ENCODE results near the gene CDX2. TPM values are rescaled to one million over a fixed set of nuclear protein-coding genes. Genes with fewer than 3 reads are reported as not detected.

CDX2 gene
- total and polyA plus RNA-seq, 9 donors, result 0.02 to 0.26 (median 0.12) TPM; not detected in 6

DNA sequence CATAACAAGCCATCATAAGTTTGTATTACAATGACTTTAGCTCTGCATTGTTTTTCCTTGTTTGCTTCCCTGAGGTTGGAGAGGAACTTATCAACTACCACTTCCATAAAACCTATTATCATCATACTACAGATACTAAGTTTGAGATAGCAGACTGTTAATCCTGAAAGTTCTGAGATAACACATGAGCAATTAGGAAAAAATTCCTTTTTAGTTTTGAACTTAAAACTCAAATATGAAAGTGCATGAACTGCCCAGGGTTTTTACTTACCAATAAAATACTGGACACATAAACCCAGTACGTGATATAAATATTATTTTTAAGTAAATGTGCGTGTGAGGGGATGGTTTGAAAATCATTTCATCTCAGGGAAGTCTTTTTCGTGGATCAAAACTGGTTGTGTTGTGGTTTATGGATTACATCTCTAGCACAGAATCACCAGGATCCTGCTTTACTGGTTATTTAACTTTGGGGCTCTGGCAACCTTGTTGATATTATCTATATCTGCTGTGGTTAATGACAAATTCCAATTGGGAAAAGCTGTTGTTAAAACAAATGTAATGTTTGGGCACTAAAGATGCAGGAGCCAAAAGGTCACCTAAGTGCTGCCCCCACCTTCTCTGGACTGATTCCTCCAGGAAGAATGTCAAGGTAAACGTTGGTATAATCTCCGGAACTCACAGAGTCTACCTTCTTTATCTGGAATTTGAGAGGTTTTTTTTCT, 12.4 kb downstream of the CDX2 start:
- TF ChIP-seq, protein P1, sequence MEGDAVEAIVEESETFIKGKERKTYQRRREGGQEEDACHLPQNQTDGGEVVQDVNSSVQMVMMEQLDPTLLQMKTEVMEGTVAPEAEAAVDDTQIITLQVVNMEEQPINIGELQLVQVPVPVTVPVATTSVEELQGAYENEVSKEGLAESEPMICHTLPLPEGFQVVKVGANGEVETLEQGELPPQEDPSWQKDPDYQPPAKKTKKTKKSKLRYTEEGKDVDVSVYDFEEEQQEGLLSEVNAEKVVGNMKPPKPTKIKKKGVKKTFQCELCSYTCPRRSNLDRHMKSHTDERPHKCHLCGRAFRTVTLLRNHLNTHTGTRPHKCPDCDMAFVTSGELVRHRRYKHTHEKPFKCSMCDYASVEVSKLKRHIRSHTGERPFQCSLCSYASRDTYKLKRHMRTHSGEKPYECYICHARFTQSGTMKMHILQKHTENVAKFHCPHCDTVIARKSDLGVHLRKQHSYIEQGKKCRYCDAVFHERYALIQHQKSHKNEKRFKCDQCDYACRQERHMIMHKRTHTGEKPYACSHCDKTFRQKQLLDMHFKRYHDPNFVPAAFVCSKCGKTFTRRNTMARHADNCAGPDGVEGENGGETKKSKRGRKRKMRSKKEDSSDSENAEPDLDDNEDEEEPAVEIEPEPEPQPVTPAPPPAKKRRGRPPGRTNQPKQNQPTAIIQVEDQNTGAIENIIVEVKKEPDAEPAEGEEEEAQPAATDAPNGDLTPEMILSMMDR (IDR thresholded peaks at IDR 0.05), result no peak
- no peak for TF ChIP-seq EP300 (IDR thresholded peaks at IDR 0.05)
- no peak for TF ChIP-seq POLR2A (IDR thresholded peaks at IDR 0.05)
- no peak overlapping the region for H3K4me3 ChIP-seq
- intact Hi-C loops (cut with DNase I), result loop anchor here in 1 of 4 donors (10.0 kb wide), 1 partner anchor 132 kb away; no protein-coding TSS in a partner anchor
- no peak for DNase-seq
- no peaks in the 10 kb centered on the region for H3K9me3 ChIP-seq
- H3K36me3 ChIP-seq, result no peaks in the 10 kb centered on the region
- H3K27me3 ChIP-seq, result no peaks in the 10 kb centered on the region
- WGBS, 3 donors, result 26 to 34% (median 29%) methylated on average over 5 of the region's 5 CpGs
- peaks cover 9% of the 10 kb centered on the region for H3K4me1 ChIP-seq (ENCODE audit: insufficient read depth)
- H3K27ac ChIP-seq, result no peak overlapping the region

DNA sequence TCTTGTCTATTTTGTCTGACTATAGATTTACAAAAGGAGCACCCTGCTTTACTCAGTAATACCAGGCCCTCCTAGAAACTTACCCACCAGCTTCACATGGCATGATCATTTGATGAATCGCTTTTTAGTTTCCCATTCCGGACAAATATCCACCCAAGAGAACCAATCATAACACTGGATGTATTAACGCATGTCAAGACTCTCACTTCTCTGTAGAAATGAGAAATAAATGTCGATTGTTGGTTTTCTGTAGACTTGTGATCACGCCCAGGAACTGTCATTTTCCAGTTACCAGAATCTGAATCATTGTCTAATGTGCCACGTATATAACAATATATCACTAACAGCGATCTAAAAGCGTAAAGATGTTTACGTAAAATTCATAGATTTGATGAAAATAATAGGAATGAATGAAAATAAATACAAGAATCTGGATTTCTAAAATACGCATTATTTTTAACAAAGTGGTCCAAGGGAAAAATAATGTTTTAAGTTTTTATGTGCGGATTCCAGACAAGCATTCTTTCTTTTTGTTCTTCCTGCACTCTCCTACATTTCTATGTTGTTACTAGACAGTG, 14.0 kb downstream of the CDX2 start:
- DNase-seq, result no peak
- TF ChIP-seq, protein P1 (IDR thresholded peaks at IDR 0.05), result no peak
- TF ChIP-seq POLR2A (IDR thresholded peaks at IDR 0.05) (no peak), EP300 (IDR thresholded peaks at IDR 0.05) (no peak)
- no peaks in the 10 kb centered on the region for H3K27me3 ChIP-seq
- 52 to 63% (median 58%) methylated on average over 11 of the region's 11 CpGs for WGBS, 3 donors
- H3K36me3 ChIP-seq, result no peaks in the 10 kb centered on the region
- intact Hi-C loops (cut with DNase I), result loop anchor here in 1 of 4 donors (10.0 kb wide), 1 partner anchor 130 kb away; no protein-coding TSS in a partner anchor
- H3K4me1 ChIP-seq (ENCODE audit: insufficient read depth), result peaks cover 5% of the 10 kb centered on the region
- H3K4me3 ChIP-seq, result no peak overlapping the region
- H3K9me3 ChIP-seq, result no peaks in the 10 kb centered on the region
- H3K27ac ChIP-seq, result no peak overlapping the region

DNA sequence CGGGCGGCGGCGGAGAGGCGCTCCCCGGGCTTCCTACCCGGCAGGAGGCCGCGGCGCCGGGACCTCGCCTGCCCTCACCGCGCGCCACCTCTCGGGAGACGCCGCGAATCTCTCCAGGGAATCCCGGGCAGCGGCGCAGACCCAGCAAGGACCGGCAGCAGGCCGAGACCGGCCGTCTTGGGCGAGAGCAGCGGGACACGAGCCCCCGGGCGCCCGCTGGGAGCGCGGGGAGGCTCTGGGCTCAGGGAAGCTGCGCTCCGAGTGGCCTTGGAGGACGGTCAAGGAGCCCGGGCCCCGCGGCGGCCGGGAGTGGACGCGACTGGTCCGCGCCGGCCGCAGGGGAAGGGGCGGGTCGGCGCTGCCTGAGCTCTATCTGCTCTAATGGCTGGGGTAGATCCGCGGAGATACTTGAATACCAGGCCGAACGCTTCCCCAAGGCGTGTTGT, 14.7 kb downstream of the CDX2 start:
- Histone ChIP-seq H3K36me3 (no peaks in the 10 kb centered on the region), H3K27me3 (no peaks in the 10 kb centered on the region), H3K4me3 (peak overlapping the region; percentile 26), H3K9me3 (no peaks in the 10 kb centered on the region), H3K27ac (no peak overlapping the region), H3K4me1 (ENCODE audit: insufficient read depth) (peaks cover 5% of the 10 kb centered on the region)
- TF ChIP-seq, protein P1 (IDR thresholded peaks at IDR 0.05), result no peak
- no peak for TF ChIP-seq EP300 (IDR thresholded peaks at IDR 0.05)
- no peak for TF ChIP-seq POLR2A (IDR thresholded peaks at IDR 0.05)
- intact Hi-C loops (cut with DNase I), result loop anchor here in 1 of 4 donors (10.0 kb wide), 1 partner anchor 130 kb away; no protein-coding TSS in a partner anchor
- DNase-seq, result peak in 2 of 5 donors; percentile 31 to 51
- 2 to 4% (median 2%) methylated on average over 38 to 56 of the region's 56 CpGs for WGBS, 3 donors

DNA sequence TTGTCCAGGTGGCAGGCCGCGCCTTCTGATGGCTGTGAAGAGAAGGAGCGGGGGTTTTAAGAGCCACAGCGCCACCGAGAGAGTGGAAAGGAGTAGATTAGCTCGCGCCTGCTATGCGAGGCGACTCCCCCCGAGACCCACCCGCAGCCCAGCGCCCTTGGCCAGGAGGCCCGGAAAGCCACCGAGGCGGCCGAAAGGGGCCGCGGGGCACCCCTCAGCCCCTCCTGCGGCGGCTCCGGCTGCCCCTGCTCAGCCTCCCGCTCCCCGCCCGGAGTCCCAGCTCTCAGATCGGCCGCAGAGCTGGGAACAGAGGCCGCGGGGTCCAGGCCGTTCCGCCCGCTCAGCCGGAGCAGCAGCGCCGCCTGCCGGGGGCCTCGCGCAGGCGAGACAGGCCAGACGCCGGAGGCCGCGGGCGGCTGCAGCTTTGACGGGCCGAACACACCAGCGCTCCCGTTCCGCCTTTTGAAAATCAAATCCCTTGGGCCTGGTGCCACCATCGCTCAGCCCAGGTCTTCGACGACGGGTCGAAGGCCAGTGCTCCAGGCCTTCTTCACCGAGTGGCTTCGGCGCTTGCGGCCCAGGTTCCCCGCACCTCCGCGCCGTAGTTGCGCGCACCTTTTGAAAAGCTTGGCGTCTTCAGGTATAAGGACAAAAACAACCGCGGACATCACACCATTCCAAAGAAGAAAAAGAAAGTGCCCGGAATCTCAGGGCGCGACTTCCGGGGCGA, 15.3 kb downstream of the CDX2 start:
- TF ChIP-seq, protein P1 (IDR thresholded peaks at IDR 0.05), result peak; percentile 31 to 76 (median 52)
- TF ChIP-seq POLR2A (IDR thresholded peaks at IDR 0.05), result no peak
- Histone ChIP-seq H3K4me3 (peak overlapping the region; percentile 26), H3K9me3 (no peaks in the 10 kb centered on the region), H3K36me3 (no peaks in the 10 kb centered on the region), H3K27me3 (no peaks in the 10 kb centered on the region), H3K27ac (no peak overlapping the region), H3K4me1 (ENCODE audit: insufficient read depth) (peaks cover 5% of the 10 kb centered on the region)
- peak; percentile 59 to 83 (median 61) for DNase-seq
- intact Hi-C loops (cut with DNase I), result loop anchor here in 1 of 4 donors (10.0 kb wide), 1 partner anchor 129 kb away; no protein-coding TSS in a partner anchor
- WGBS, 3 donors, result 2% methylated on average over 56 to 71 of the region's 71 CpGs

Measured in ovary (tissue), 9 donors.